Neutrophil (primary cell): ENCODE data around the gene CARM1.
"Not testable (repeated sequence)": the region's sequence is repeated elsewhere in the genome, so short reads cannot be mapped to it uniquely, and the experiment has no call there.

Experiments used
- H3K27ac ChIP-seq: fragments of 200-600 bp; sonication (generic); 2 replicates; pipeline ENCODE4 v1.5.1; 2016; ENCODE audit warnings: mild to moderate bottlenecking, moderate library complexity
- H3K27me3 ChIP-seq: fragments of 200-600 bp; sonication (generic); 2 replicates; pipeline ENCODE4 v1.6.0; 2016; ENCODE audit warnings: mild to moderate bottlenecking
- H3K36me3 ChIP-seq: fragments of 200-600 bp; sonication (generic); 2 replicates; pipeline ENCODE4 v1.5.1; 2017
- H3K4me1 ChIP-seq, 2 experiments: fragments of 200-600 bp in 1 of 2; sonication (generic) in 1 of 2; 1 replicate in 1 of 2; 2 replicates in 1 of 2; pipeline versions ENCODE4 v1.5.1 to v1.6.1; 2013 to 2016; ENCODE audit warnings: low read depth in 1 of 2, low read length in 1 of 2, mild to moderate bottlenecking in 1 of 2, moderate library complexity in 1 of 2; ENCODE audit not compliant: control insufficient read depth in 1 of 2, insufficient read depth in 1 of 2
- H3K4me3 ChIP-seq, 2 experiments: fragments of 200-600 bp in 1 of 2; sonication (generic) in 1 of 2; 1 replicate in 1 of 2; 2 replicates in 1 of 2; pipeline ENCODE4 v1.5.1; 2013 to 2016; ENCODE audit warnings: low read depth in 1 of 2, low read length in 1 of 2, mild to moderate bottlenecking in 1 of 2, moderate library complexity in 1 of 2
- H3K9me3 ChIP-seq: fragments of 200-600 bp; sonication (generic); 2 replicates; pipeline ENCODE4 v1.5.1; 2016
- TF ChIP-seq, protein P1 (sequence below): fragments of 200-600 bp; sonication (generic); IDR thresholded peaks from 2 replicates; pipeline ENCODE4 v1.5.1; 2016; ENCODE audit warnings: antibody characterized with exemption

Gene CARM1

DNA sequence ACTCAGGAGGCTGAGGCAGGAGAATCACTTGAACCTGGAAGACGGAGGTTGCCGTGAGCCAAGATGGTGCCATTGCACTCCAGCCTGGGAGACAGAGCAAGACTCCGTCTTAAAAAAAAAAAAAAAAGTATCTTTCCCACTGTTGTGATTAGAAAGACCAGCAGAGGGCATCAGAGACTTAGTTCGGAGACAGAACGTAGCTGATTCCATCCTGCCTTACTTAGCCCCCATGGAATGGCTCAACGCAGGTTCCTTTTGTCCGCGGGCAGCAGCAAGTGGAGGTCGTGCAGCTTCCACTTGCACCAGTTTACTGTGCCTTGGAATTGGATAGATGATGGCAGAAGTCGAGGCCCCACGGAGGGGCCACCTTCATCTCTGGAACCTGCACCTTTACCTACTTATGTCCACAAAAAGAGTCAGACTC lies 65.3 kb downstream of the CARM1 start:
- Histone ChIP-seq H3K36me3 (peaks cover 8% of the 10 kb centered on the region), H3K27me3 (no peaks in the 10 kb centered on the region), H3K9me3 (no peaks in the 10 kb centered on the region), H3K4me1 (peaks cover 20% of the 10 kb centered on the region in 2 experiments), H3K4me3 (no peak overlapping the region), H3K27ac (no peak overlapping the region)
- TF ChIP-seq, protein P1, sequence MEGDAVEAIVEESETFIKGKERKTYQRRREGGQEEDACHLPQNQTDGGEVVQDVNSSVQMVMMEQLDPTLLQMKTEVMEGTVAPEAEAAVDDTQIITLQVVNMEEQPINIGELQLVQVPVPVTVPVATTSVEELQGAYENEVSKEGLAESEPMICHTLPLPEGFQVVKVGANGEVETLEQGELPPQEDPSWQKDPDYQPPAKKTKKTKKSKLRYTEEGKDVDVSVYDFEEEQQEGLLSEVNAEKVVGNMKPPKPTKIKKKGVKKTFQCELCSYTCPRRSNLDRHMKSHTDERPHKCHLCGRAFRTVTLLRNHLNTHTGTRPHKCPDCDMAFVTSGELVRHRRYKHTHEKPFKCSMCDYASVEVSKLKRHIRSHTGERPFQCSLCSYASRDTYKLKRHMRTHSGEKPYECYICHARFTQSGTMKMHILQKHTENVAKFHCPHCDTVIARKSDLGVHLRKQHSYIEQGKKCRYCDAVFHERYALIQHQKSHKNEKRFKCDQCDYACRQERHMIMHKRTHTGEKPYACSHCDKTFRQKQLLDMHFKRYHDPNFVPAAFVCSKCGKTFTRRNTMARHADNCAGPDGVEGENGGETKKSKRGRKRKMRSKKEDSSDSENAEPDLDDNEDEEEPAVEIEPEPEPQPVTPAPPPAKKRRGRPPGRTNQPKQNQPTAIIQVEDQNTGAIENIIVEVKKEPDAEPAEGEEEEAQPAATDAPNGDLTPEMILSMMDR: no peak

DNA sequence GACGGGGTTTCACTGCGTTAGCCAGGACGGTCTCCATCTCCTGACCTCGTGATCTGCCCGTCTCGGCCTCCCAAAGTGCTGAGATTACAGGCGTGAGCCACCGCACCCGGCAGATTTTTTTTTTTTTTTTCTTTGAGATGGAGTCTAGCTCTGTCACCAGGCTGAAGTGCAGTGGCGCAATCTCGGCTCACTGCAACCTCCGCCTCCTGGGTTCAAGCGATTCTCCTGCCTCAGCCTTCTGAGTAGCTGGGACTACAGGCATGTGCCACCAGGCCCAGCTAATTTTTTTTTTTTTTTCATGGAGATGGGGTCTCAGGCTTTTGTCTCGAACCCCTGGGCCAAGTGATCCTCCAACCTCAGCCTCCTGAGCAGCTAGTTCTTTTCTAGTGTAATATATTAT lies 70.3 kb downstream of the CARM1 start:
- not testable (repeated sequence) for H3K27ac ChIP-seq, H3K36me3 ChIP-seq, H3K4me3 ChIP-seq, H3K27me3 ChIP-seq, H3K9me3 ChIP-seq
- peaks cover 23 to 26% of the 10 kb centered on the region in 2 experiments for H3K4me1 ChIP-seq

DNA sequence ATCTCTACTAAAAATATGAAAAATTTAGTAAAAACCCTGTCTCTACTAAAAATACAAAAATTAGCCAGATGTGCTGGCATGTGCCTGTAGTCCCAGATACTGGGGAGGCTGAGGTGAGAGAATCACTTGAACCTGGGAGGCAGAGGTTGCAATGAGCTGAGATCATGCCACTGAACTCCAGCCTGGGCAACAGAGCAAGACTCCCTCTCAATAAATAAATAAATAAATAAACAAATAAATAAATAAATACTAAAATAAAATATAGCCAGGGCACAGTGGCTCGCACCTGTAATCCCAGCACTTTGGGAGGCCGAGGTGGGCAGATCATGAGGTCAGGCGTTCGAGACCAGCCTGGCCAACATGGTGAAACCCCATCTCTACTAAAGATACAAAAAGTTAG lies 72.1 kb downstream of the CARM1 start:
- H3K27me3 ChIP-seq: not testable (repeated sequence)

DNA sequence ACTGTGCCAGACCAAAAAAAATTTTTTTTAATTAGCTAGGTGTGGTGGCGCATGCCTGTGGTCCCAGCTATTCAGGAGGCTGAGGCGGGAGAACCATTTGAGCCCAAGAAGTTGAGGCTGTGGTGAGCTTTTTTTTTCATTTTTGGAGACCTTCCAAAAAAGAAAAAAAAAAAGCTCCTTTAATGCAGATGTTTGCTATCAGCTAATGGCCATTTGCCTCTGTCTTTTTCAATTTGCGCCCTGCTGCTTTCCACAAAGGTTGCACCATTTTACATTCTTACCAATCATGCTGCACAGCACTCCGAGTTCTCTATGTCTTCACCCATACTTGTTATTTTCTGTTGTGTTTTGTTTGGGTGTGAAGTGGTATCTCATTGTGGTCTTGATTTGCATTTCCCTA lies 73.9 kb downstream of the CARM1 start:
- no peak overlapping the region for H3K4me3 ChIP-seq
- peaks cover 8 to 9% of the 10 kb centered on the region in 2 experiments for H3K4me1 ChIP-seq
- TF ChIP-seq, protein P1: no peak
- no peaks in the 10 kb centered on the region for H3K27me3 ChIP-seq
- H3K36me3 ChIP-seq: no peaks in the 10 kb centered on the region
- H3K27ac ChIP-seq: no peak overlapping the region
- no peaks in the 10 kb centered on the region for H3K9me3 ChIP-seq

More for the DNA sequence above, 72.1 kb downstream of the CARM1 start:
- H3K27ac ChIP-seq, H3K36me3 ChIP-seq, H3K9me3 ChIP-seq, H3K4me3 ChIP-seq: not testable (repeated sequence)
- peaks cover 21 to 23% of the 10 kb centered on the region in 2 experiments for H3K4me1 ChIP-seq

DNA sequence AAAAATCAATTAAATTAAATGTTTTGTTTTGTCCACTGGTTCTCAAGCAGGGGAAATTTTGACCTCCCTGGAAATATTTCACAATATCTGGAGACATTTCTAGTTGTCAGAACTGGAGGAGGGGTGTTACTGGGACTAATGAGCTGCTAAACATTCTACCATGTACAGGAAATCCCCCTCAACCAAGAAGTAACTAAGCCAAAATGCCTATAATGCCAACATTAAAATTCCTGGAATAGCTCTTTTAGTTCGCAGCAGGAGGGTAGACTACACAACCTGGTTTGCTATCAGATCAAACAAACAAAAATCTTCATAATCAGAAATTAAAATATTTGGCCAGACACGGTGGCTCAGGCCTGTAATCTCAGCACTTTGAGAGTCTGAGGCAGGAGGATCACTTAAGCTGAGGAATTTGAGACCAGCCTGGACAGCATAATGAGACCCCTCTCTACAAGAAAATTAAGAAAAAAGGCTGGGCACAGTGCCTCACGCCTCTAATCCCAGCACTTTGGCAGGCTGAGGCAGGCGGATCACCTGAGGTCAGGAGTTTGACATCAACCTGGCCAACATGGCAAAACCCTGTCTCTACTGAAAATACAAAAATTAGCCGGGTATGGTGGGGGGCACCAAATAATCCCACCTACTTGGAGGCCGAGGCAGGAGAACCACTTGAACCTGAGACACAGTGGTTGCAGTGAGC lies 75.8 kb downstream of the CARM1 start:
- TF ChIP-seq, protein P1: no peak
- no peak overlapping the region for H3K4me3 ChIP-seq
- no peaks in the 10 kb centered on the region for H3K36me3 ChIP-seq
- H3K27me3 ChIP-seq: no peaks in the 10 kb centered on the region
- H3K4me1 ChIP-seq: peaks cover under 1 to 2% of the 10 kb centered on the region in 2 experiments
- H3K27ac ChIP-seq: no peak overlapping the region
- no peaks in the 10 kb centered on the region for H3K9me3 ChIP-seq

DNA sequence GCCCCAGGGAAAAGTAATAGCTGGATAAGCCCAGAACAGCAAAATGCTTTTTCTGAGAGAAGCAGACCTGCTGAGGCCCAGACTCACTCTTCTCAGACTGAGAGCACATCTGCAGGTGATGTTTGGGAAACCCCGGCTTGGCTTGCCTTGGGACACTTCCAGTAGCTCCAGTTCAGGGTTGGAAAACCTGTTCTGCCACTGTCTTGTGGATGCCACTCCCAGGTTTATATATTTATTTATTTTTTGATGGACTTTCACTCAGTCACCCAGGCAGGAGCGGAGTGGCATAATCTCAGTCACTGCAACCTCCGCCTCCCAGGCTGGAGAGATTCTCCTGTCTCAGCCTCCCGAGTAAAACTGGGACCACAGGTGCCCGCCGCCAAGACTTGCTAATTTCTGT lies 81.5 kb downstream of the CARM1 start:
- Histone ChIP-seq H3K4me1 (no peaks in the 10 kb centered on the region), H3K27me3 (no peaks in the 10 kb centered on the region), H3K36me3 (no peaks in the 10 kb centered on the region), H3K27ac (no peak overlapping the region), H3K9me3 (no peaks in the 10 kb centered on the region), H3K4me3 (no peak overlapping the region)
- TF ChIP-seq, protein P1: no peak

DNA sequence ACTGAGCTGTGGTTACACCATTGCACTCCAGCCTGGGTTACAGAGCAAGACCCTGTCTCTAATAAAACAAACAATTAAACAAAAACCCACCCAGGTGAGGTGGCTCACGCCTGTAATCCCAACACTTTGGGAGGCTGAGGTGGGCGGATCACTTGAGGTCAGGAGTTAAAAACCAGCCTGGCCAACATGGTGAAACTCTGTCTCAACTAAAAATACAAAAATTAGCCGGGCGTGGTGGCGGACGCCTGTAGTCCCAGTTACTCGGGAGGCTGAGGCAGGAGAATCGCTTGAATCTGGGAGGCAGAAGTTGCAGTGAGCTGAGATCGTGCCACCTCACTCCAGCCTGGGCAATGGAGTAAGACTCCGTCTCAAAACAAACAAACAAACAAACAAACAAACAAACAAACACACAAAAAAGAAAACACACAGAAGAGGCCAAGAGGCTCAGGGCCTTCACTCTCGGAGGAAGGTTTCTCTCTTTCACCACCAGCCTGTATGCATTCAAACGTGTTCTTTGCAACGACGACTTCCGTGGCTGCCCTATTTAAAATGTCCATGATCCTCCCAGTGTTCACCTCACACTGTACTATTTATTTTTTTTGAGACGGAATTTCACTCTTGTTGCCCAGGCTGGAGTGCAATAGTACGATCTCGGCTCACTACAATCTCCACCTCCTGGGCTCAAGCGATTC lies 88.1 kb downstream of the CARM1 start:
- peaks cover 16 to 19% of the 10 kb centered on the region in 2 experiments for H3K4me1 ChIP-seq
- not testable (repeated sequence) for H3K27me3 ChIP-seq, H3K27ac ChIP-seq, H3K9me3 ChIP-seq, H3K4me3 ChIP-seq, H3K36me3 ChIP-seq
